SK-N-SH (cell line): ENCODE data around the gene SAXO2. TPM values are rescaled to one million over a fixed set of nuclear protein-coding genes. Genes with fewer than 3 reads are reported as not detected.

Experiments used
- CTCF ChIA-PET: fragments of 300-600, 350-600 bp; formaldehyde crosslinking; extraction: SDS; loops from one replicate; lab custom pipeline; 2021; lab: Yijun Ruan, JAX
- POLR2A ChIA-PET: fragments of 350-600 bp; sonication (Branson Sonifier 250); formaldehyde crosslinking; extraction: SDS; loops from one replicate; lab custom pipeline; 2020; ENCODE audit warnings: antibody characterized with exemption, inconsistent platforms; lab: Yijun Ruan, JAX
- DNase-seq: peaks from one replicate; pipeline ENCODE4 v3.0.0; 2012
- H2AFZ ChIP-seq: fragments of 200-600 bp; sonication (generic); 2 replicates; pipeline ENCODE4 v1.8.1; 2016; ENCODE audit warnings: antibody characterized with exemption, mild to moderate bottlenecking, low read depth
- H3F3A ChIP-seq: fragments of 200-600 bp; sonication (generic); replicated peaks from 2 replicates; pipeline ENCODE3; 2016; ENCODE audit warnings: antibody characterized with exemption, mild to moderate bottlenecking; ENCODE audit not compliant: insufficient read depth
- H3K27ac ChIP-seq, 2 experiments: fragments of 200-500 bp in 1 of 2; fragments of 200-600 bp in 1 of 2; sonication (Bioruptor generic) in 1 of 2; sonication (generic), shearing (Covaris generic) in 1 of 2; 2 replicates each; pipeline versions ENCODE4 v1.5.1 to v1.6.1; 2014 to 2016; ENCODE audit warnings: low read depth in 2 of 2, inconsistent platforms in 1 of 2, low read length in 1 of 2, mild to moderate bottlenecking in 1 of 2, mixed read lengths in 1 of 2
- H3K27me3 ChIP-seq: fragments of 200-600 bp; sonication (generic), shearing (Covaris generic); 2 replicates; pipeline ENCODE4 v1.6.1; 2016; ENCODE audit warnings: mixed run types; ENCODE audit not compliant: insufficient read depth
- H3K36me3 ChIP-seq, 2 experiments: fragments of 200-500 bp in 1 of 2; fragments of 200-600 bp in 1 of 2; sonication (Bioruptor generic) in 1 of 2; sonication (generic) in 1 of 2; replicated peaks in 1 of 2; 2 replicates each; pipeline versions ENCODE3 to v1.5.1; 2014 to 2016; ENCODE audit warnings: low read length in 1 of 2, mild to moderate bottlenecking in 1 of 2; ENCODE audit not compliant: insufficient read depth in 2 of 2, control insufficient read depth in 1 of 2
- H3K4me1 ChIP-seq, 2 experiments: fragments of 200-500 bp in 1 of 2; fragments of 200-600 bp in 1 of 2; sonication (Bioruptor generic) in 1 of 2; sonication (generic), shearing (Covaris generic) in 1 of 2; 2 replicates each; pipeline versions ENCODE4 v1.5.1 to v1.6.1; 2014 to 2016; ENCODE audit warnings: low read depth in 1 of 2, low read length in 1 of 2, mixed run types in 1 of 2; ENCODE audit not compliant: insufficient read depth in 2 of 2, control insufficient read depth in 1 of 2
- H3K4me2 ChIP-seq: fragments of 200-600 bp; sonication (generic), shearing (Covaris generic); 2 replicates; pipeline ENCODE4 v1.6.1; 2017; ENCODE audit warnings: mixed run types
- H3K4me3 ChIP-seq, 2 experiments: fragments of 200-500 bp in 1 of 2; fragments of 200-600 bp in 1 of 2; sonication (Bioruptor generic) in 1 of 2; sonication (generic), shearing (Covaris generic) in 1 of 2; 2 replicates each; pipeline versions ENCODE4 v1.5.1 to v1.8.1; 2014 to 2016; ENCODE audit warnings: low read depth in 2 of 2, inconsistent platforms in 1 of 2, low read length in 1 of 2, mild to moderate bottlenecking in 1 of 2, mixed read lengths in 1 of 2, moderate library complexity in 1 of 2
- H3K79me2 ChIP-seq: fragments of 200-600 bp; sonication (generic); 2 replicates; pipeline ENCODE4 v1.8.1; 2017; ENCODE audit warnings: mild to moderate bottlenecking; ENCODE audit not compliant: insufficient read depth
- H3K9ac ChIP-seq: fragments of 200-600 bp; sonication (generic); 2 replicates; pipeline ENCODE4 v1.6.1; 2017; ENCODE audit warnings: mixed run types
- H3K9me2 ChIP-seq: fragments of 200-600 bp; sonication (generic); 2 replicates; pipeline ENCODE4 v1.6.1; 2017; ENCODE audit warnings: mixed run types
- H3K9me3 ChIP-seq: fragments of 200-600 bp; sonication (generic); 2 replicates; pipeline ENCODE4 v1.6.1; 2017; ENCODE audit warnings: mixed run types, mild to moderate bottlenecking, moderate library complexity
- H4K20me1 ChIP-seq: fragments of 200-600 bp; sonication (generic); 2 replicates; pipeline ENCODE4 v1.6.1; 2017; ENCODE audit warnings: mild to moderate bottlenecking, mixed run types; ENCODE audit not compliant: insufficient read depth
- CHD2 ChIP-seq: fragments of 150-350 bp; IDR thresholded peaks from 2 replicates; pipeline ENCODE4 v1.6.1; 2018; ENCODE audit warnings: low read length; ENCODE audit not compliant: partially characterized antibody
- EZH2phosphoT487 ChIP-seq: fragments of 200-600 bp; sonication (generic); IDR thresholded peaks from 2 replicates; pipeline ENCODE4 v1.6.1; 2017; ENCODE audit warnings: low read depth, mixed run types, mild to moderate bottlenecking, antibody characterized with exemption, moderate library complexity, borderline replicate concordance
- FOXJ3 ChIP-seq: sonication (generic); formaldehyde crosslinking; IDR thresholded peaks from 2 replicates; pipeline ENCODE4 v1.5.1; 2020; ENCODE audit warnings: mild to moderate bottlenecking, missing genetic modification reagents
- GATA2 ChIP-seq: sonication (generic); formaldehyde crosslinking; IDR thresholded peaks from 2 replicates; pipeline ENCODE4 v1.5.0; 2020; ENCODE audit warnings: mild to moderate bottlenecking, missing genetic modification reagents
- NFIC ChIP-seq: IDR thresholded peaks from 2 replicates; pipeline ENCODE4 v1.4.0; 2012; ENCODE audit warnings: borderline replicate concordance
- NRF1 ChIP-seq: IDR thresholded peaks from 2 replicates; pipeline ENCODE4 v1.6.1; 2012; ENCODE audit warnings: low read depth, mild to moderate bottlenecking, low read length
- POLR2AphosphoS5 ChIP-seq: IDR thresholded peaks from 2 replicates; pipeline ENCODE4 v1.6.1; 2012; ENCODE audit warnings: low read depth, low read length
- RCOR1 ChIP-seq: fragments of 150-350 bp; IDR thresholded peaks from 2 replicates; pipeline ENCODE4 v1.6.1; 2017; ENCODE audit warnings: antibody characterized with exemption, low read length
- RFX5 ChIP-seq: IDR thresholded peaks from 2 replicates; pipeline ENCODE4 v1.6.1; 2012; ENCODE audit warnings: mild to moderate bottlenecking, improper control_type of control experiment, low read length
- RXRA ChIP-seq: IDR thresholded peaks from 2 replicates; pipeline ENCODE4 v1.4.0; 2012; ENCODE audit warnings: low read depth, mild to moderate bottlenecking, borderline replicate concordance
- SIN3A ChIP-seq: IDR thresholded peaks from 2 replicates; pipeline ENCODE4 v1.6.1; 2012; ENCODE audit warnings: low read depth, mild to moderate bottlenecking, low read length, moderate library complexity, borderline replicate concordance
- SMC3 ChIP-seq: IDR thresholded peaks from 2 replicates; pipeline ENCODE4 v1.6.1; 2012; ENCODE audit warnings: low read depth, low read length, improper control_type of control experiment
- TEAD4 ChIP-seq: IDR thresholded peaks from 2 replicates; pipeline ENCODE4 v1.4.0; 2012; ENCODE audit warnings: mild to moderate bottlenecking, borderline replicate concordance; ENCODE audit not compliant: insufficient read depth
- YY1 ChIP-seq: IDR thresholded peaks from 2 replicates; pipeline ENCODE4 v1.4.0; 2012; ENCODE audit warnings: low read depth, mild to moderate bottlenecking
- WGBS: methylation state at CpG from one replicate; pipeline ENCODE4 v1.1.6; 2017; ENCODE audit warnings: low lambda C conversion rate; 5-methylcytosine and 5-hydroxymethylcytosine counted together
- polyA plus RNA-seq, 3 experiments: library from polyadenylated mRNA; depleted of rRNA; stranded (reverse); fragments of >200 nt; gene quantifications; 2 replicates each; pipeline ENCODE4 v1.2.3, GENCODE V29; 2012
- TF ChIP-seq, protein P1 (sequence below): fragments of 200-600 bp; sonication (generic); IDR thresholded peaks from 2 replicates; pipeline ENCODE4 v1.6.1; 2017; ENCODE audit warnings: antibody characterized with exemption, mild to moderate bottlenecking, moderate library complexity
- TF ChIP-seq, protein P2 (sequence below): IDR thresholded peaks from 2 replicates; pipeline ENCODE4 v1.4.0; 2012; ENCODE audit warnings: low read depth, borderline replicate concordance
- TF ChIP-seq, protein P3 (sequence below): fragments of 150-350 bp; IDR thresholded peaks from 2 replicates; pipeline ENCODE4 v1.6.1; 2017; ENCODE audit warnings: antibody characterized with exemption, low read length, low read depth, borderline replicate concordance
- TF ChIP-seq, protein P4 (sequence below): IDR thresholded peaks from 2 replicates; pipeline ENCODE4; 2012

The SAXO2 gene
- polyA plus RNA-seq, 1 of the 3 experiments (the other 2 are of a cell fraction): 2.8 TPM

DNA sequence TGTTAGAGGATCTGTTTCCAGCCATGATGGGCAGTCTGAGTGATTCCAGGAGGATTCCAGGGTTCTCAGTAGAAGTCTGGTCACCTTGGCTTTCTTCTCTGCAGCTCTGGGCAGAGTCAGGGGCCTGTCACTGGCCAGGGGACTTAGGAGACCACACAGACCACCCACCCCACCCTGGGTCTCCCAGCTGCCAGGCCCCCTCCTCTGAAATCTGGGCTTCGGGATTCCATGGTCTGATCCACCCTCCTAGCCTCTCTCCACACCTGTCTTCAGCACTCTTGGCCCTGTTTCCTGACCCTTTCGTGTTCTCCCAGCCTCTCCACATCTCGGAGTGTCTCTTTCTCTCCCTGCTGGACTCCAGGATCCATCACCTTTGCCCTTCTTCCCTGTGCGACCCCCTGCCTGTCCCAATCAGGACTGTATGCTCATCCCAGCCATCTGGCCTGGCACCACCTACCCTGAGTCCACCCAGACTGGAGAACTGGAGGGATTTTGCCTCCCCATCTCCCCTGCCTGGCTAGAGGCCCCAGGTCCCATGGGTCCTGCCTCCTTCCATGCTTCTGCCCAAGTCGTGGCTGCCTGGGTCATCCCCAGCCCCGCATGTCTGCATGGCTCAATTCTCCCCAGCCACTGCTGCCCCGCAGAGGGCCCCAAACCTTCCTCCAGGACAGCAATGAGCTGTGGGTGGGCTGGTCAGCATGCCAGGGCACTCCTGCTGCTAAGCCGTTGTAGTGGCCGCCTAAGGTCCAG is 52.3 kb downstream of the SAXO2 start:
- POLR2A ChIA-PET: no interaction called here

DNA sequence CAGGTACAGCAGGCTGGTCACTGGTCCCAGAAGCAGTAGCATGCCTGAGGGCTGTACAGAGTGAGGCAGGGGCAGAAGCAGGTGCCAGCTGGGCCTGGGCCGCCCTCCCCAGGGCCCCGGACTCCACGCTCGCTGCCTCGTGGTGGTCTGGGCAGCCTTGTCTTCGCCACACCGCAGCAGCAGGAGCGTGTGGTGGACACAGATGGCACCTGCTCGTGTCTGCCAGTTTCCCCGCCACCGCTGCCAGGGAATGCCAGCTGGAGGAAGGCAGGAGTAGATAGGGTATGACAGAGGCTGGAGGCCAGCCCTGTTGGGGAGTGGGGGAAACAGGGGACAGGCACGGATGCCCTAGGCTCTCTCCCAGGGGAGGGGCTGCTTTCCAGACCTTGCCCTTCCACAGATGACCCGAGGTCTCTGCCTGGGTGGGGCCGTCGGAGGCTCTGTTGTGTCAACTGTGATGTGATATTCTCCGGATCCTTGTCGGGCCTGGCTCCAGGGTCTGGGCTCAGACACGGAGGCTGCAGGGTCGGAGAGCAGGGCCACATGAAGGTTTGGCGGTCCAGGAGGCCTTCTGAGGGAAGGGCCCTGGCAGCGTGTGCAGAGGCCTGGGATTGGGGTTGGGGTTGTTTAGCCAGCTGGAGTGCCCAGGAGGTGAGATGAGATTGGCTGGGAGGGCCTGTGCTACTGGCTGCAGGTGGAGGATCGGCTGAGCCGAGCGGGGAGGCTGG is 53.1 kb downstream of the SAXO2 start:
- no peak for TF ChIP-seq NRF1
- TF ChIP-seq FOXJ3 (CRISPR knock-in tag): no peak
- no peak for TF ChIP-seq GATA2
- no peak for TF ChIP-seq TEAD4
- no peak for TF ChIP-seq YY1
- TF ChIP-seq, protein P1, sequence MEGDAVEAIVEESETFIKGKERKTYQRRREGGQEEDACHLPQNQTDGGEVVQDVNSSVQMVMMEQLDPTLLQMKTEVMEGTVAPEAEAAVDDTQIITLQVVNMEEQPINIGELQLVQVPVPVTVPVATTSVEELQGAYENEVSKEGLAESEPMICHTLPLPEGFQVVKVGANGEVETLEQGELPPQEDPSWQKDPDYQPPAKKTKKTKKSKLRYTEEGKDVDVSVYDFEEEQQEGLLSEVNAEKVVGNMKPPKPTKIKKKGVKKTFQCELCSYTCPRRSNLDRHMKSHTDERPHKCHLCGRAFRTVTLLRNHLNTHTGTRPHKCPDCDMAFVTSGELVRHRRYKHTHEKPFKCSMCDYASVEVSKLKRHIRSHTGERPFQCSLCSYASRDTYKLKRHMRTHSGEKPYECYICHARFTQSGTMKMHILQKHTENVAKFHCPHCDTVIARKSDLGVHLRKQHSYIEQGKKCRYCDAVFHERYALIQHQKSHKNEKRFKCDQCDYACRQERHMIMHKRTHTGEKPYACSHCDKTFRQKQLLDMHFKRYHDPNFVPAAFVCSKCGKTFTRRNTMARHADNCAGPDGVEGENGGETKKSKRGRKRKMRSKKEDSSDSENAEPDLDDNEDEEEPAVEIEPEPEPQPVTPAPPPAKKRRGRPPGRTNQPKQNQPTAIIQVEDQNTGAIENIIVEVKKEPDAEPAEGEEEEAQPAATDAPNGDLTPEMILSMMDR: no peak
- TF ChIP-seq SIN3A: no peak
- TF ChIP-seq, protein P2, sequence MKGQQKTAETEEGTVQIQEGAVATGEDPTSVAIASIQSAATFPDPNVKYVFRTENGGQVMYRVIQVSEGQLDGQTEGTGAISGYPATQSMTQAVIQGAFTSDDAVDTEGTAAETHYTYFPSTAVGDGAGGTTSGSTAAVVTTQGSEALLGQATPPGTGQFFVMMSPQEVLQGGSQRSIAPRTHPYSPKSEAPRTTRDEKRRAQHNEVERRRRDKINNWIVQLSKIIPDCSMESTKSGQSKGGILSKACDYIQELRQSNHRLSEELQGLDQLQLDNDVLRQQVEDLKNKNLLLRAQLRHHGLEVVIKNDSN: no peak
- no peak for TF ChIP-seq RFX5
- no peak overlapping the region for H3K9ac ChIP-seq
- no peak overlapping the region for H3K4me2 ChIP-seq
- H3K79me2 ChIP-seq: no peaks in the 10 kb centered on the region
- H3K4me1 ChIP-seq: peaks cover 0 to 7% of the 10 kb centered on the region in 2 experiments; a peak in 1 of 4 replicates
- H2AFZ ChIP-seq: no peak overlapping the region
- no peaks in the 10 kb centered on the region for H3K27me3 ChIP-seq
- ChIA-PET CTCF (interaction anchor here (0.8 kb wide), 1 partner anchor 33 kb away, joined by 3 read pairs; no protein-coding TSS in a partner anchor), POLR2A (no interaction called here)
- H3K9me3 ChIP-seq: no peaks in the 10 kb centered on the region
- no peaks in the 10 kb centered on the region for H3K9me2 ChIP-seq
- 76% methylated on average over 13 of the region's 24 CpGs for WGBS
- H3K36me3 ChIP-seq: no peaks in the 10 kb centered on the region
- H3K4me3 ChIP-seq: no peak overlapping the region
- H4K20me1 ChIP-seq: no peaks in the 10 kb centered on the region
- H3F3A ChIP-seq: no peaks in the 10 kb centered on the region
- H3K27ac ChIP-seq: no peak overlapping the region
- no peak for DNase-seq

More for the DNA sequence above, 52.3 kb downstream of the SAXO2 start:
- Histone ChIP-seq H2AFZ (no peak overlapping the region), H3K36me3 (no peaks in the 10 kb centered on the region), H3F3A (no peaks in the 10 kb centered on the region), H3K79me2 (no peaks in the 10 kb centered on the region)
- WGBS: 57% methylated on average over 9 of the region's 9 CpGs
- TF ChIP-seq POLR2AphosphoS5 (no peak), RCOR1 (no peak), GATA2 (no peak), SIN3A (no peak), SMC3 (no peak), CHD2 (no peak), EZH2phosphoT487 (no peak), RXRA (no peak), NFIC (no peak)
- TF ChIP-seq, protein P3, sequence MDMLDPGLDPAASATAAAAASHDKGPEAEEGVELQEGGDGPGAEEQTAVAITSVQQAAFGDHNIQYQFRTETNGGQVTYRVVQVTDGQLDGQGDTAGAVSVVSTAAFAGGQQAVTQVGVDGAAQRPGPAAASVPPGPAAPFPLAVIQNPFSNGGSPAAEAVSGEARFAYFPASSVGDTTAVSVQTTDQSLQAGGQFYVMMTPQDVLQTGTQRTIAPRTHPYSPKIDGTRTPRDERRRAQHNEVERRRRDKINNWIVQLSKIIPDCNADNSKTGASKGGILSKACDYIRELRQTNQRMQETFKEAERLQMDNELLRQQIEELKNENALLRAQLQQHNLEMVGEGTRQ: no peak
- TF ChIP-seq, protein P2: no peak
- TF ChIP-seq, protein P4, sequence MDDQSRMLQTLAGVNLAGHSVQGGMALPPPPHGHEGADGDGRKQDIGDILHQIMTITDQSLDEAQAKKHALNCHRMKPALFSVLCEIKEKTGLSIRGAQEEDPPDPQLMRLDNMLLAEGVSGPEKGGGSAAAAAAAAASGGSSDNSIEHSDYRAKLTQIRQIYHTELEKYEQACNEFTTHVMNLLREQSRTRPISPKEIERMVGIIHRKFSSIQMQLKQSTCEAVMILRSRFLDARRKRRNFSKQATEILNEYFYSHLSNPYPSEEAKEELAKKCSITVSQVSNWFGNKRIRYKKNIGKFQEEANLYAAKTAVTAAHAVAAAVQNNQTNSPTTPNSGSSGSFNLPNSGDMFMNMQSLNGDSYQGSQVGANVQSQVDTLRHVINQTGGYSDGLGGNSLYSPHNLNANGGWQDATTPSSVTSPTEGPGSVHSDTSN: no peak
- TF ChIP-seq, all 33 proteins: peak for 0
- no peak overlapping the region for H3K27ac ChIP-seq
- H3K9me3 ChIP-seq: no peaks in the 10 kb centered on the region
- no peak overlapping the region for H3K4me2 ChIP-seq
- no peak for DNase-seq
- H3K4me1 ChIP-seq: peaks cover 0 to 7% of the 10 kb centered on the region in 2 experiments; a peak in 1 of 4 replicates
- no peaks in the 10 kb centered on the region for H3K9me2 ChIP-seq
- CTCF ChIA-PET: interaction anchor here (0.8 kb wide), 1 partner anchor 32 kb away, joined by 3 read pairs; no protein-coding TSS in a partner anchor
- no peak overlapping the region for H3K4me3 ChIP-seq
- H3K9ac ChIP-seq: no peak overlapping the region
- H4K20me1 ChIP-seq: no peaks in the 10 kb centered on the region
- H3K27me3 ChIP-seq: no peaks in the 10 kb centered on the region; the same call in 1 of the 2 replicates
